Left lobe of liver (tissue), 2 donors: ENCODE measurements around the gene PRND. TPM values are rescaled to one million over a fixed set of nuclear protein-coding genes. Genes with fewer than 3 reads are reported as not detected.
A peak's percentile ranks its signal among the peaks of the same experiment; 100 is the strongest.
"Not testable (repeated sequence)": the region's sequence is repeated elsewhere in the genome, so short reads cannot be mapped to it uniquely, and the experiment has no call there.

ENCODE experiments used
- ATAC-seq: fragments of 200-7000 bp; cut with Tn5 transposase; one replicate; pipeline ENCODE4 v1.9.1; 2020; ENCODE audit warnings: mild to moderate bottlenecking, moderate library complexity
- DNase-seq: peaks from one replicate; pipeline ENCODE4 v3.0.0-alpha.2; 2020; ENCODE audit warnings: low spot score
- total RNA-seq: library from RNA; stranded (reverse); gene quantifications from one replicate; pipeline ENCODE4 v1.2.1, GENCODE V29; 2021
- donor health status: DM: no; HTN: no; CAD: no; lungs with moderate emphysema.
- donor health status: DM: no; HTN: yes; CAD: no.

PRND gene
- total RNA-seq, result not detected

- no peak for ATAC-seq
- no peak for DNase-seq
Measured at GRCh38 chr20:4721719-4722118, at the start of gene PRND. PRND (plus strand) TSS chr20:4721909; CDS start chr20:4724552, 2,643 bp downstream.

GRCh38 chr20:4672948-4673347 lies 48.8 kb upstream of the PRND start:
- no peak for DNase-seq
- ATAC-seq, result no peak

GRCh38 chr20:4673371-4674001 lies 48.2 kb upstream of the PRND start:
- no peak for DNase-seq

GRCh38 chr20:4674672-4675071 lies 47.0 kb upstream of the PRND start:
- DNase-seq, result no peak
- no peak for ATAC-seq

More at GRCh38 chr20:4673371-4674001, 48.2 kb upstream of the PRND start:
- peak; percentile 45 for ATAC-seq

GRCh38 chr20:4677846-4678245 lies 43.9 kb upstream of the PRND start:
- ATAC-seq (no peak), DNase-seq (no peak)

GRCh38 chr20:4681401-4681800 lies 40.3 kb upstream of the PRND start:
- DNase-seq, result no peak
- no peak for ATAC-seq

GRCh38 chr20:4681991-4682401 lies 39.7 kb upstream of the PRND start:
- DNase-seq (no peak), ATAC-seq (no peak)

- no peak for ATAC-seq
- no peak for DNase-seq
Measured at GRCh38 chr20:4682682-4683081, 39.0 kb upstream of the PRND start.

- ATAC-seq (no peak), DNase-seq (no peak)
Measured at GRCh38 chr20:4683261-4683660, 38.4 kb upstream of the PRND start.

- DNase-seq (no peak), ATAC-seq (no peak)
Measured at GRCh38 chr20:4684837-4685413, 36.8 kb upstream of the PRND start.

- no peak for ATAC-seq
Measured at GRCh38 chr20:4685923-4686221, 35.8 kb upstream of the PRND start.

GRCh38 chr20:4688305-4688704 lies 33.4 kb upstream of the PRND start:
- ATAC-seq (no peak), DNase-seq (no peak)

More at GRCh38 chr20:4685923-4686221, 35.8 kb upstream of the PRND start:
- DNase-seq, result no peak

GRCh38 chr20:4689220-4689619 lies 32.5 kb upstream of the PRND start:
- ATAC-seq, result no peak
- DNase-seq, result no peak

- ATAC-seq (no peak), DNase-seq (no peak)
Measured at GRCh38 chr20:4691753-4692152, 30.0 kb upstream of the PRND start.

- ATAC-seq (no peak), DNase-seq (no peak)
Measured at GRCh38 chr20:4694076-4694475, 27.6 kb upstream of the PRND start.

- no peak for ATAC-seq
- no peak for DNase-seq
Measured at GRCh38 chr20:4697189-4697830, 24.4 kb upstream of the PRND start.

- no peak for DNase-seq
- ATAC-seq, result no peak
Measured at GRCh38 chr20:4697831-4698221, 23.9 kb upstream of the PRND start.

- ATAC-seq, result no peak
Measured at GRCh38 chr20:4699216-4699615, 22.5 kb upstream of the PRND start.

GRCh38 chr20:4699957-4700356 lies 21.8 kb upstream of the PRND start:
- DNase-seq (no peak), ATAC-seq (no peak)

More at GRCh38 chr20:4699216-4699615, 22.5 kb upstream of the PRND start:
- no peak for DNase-seq

GRCh38 chr20:4702562-4703280 lies 19.0 kb upstream of the PRND start:
- ATAC-seq, result no peak
- peak; percentile 35 for DNase-seq

- ATAC-seq (no peak), DNase-seq (no peak)
Measured at GRCh38 chr20:4703281-4703676, 18.4 kb upstream of the PRND start.

- not testable (repeated sequence) for DNase-seq, ATAC-seq
Measured at GRCh38 chr20:4706941-4707340, 14.8 kb upstream of the PRND start.
